ENCODE measurements around the gene TCEA3. TPM values are rescaled to one million over a fixed set of nuclear protein-coding genes. Genes with fewer than 3 reads are reported as not detected.

TCEA3 gene
- total RNA-seq, 3 donors from 2014 or later = 8.5 to 38.0 (median 31.2) TPM

- Histone ChIP-seq H3K27ac (no peak overlapping the region), H3K4me1 (no peaks in the 10 kb centered on the region), H3K9me3 (peaks cover 28 to 39% of the 10 kb centered on the region in 2 donors), H3K36me3 (peaks cover 18% of the 10 kb centered on the region), H3K4me3 (no peak overlapping the region), H3K27me3 (no peaks in the 10 kb centered on the region)
- TF ChIP-seq CTCF (IDR thresholded peaks at IDR 0.05) = no peak
- no peak for TF ChIP-seq POLR2AphosphoS5 (IDR thresholded peaks at IDR 0.05)
- TF ChIP-seq POLR2A (IDR thresholded peaks at IDR 0.05) = no peak
- intact Hi-C loops (cut with DNase I; ENCODE audit: low total_unique reads) = no loop called here
- DNase-seq (ENCODE audit: low spot score in 2 of 2) = no peak
Measured at GRCh38 chr1:23358310-23358875, 66.2 kb downstream of the TCEA3 start.

GRCh38 chr1:23357138-23357908 lies 67.2 kb downstream of the TCEA3 start:
- TF ChIP-seq POLR2AphosphoS5 (IDR thresholded peaks at IDR 0.05) (no peak), CTCF (IDR thresholded peaks at IDR 0.05) (no peak), POLR2A (IDR thresholded peaks at IDR 0.05) (no peak)
- Histone ChIP-seq H3K27ac (peak overlapping the region; percentile 36 to 40), H3K9me3 (peaks cover 18 to 28% of the 10 kb centered on the region in 2 donors), H3K36me3 (peaks cover 11% of the 10 kb centered on the region), H3K4me3 (no peak overlapping the region), H3K4me1 (no peaks in the 10 kb centered on the region), H3K27me3 (no peaks in the 10 kb centered on the region)
- intact Hi-C loops (cut with DNase I; ENCODE audit: low total_unique reads) = loop anchor here (2.0 kb wide), 1 partner anchor 287 kb away; no protein-coding TSS in a partner anchor
- no peak for DNase-seq (ENCODE audit: low spot score in 2 of 2)

GRCh38 chr1:23356471-23357137 lies 67.9 kb downstream of the TCEA3 start:
- peaks cover 6% of the 10 kb centered on the region for H3K36me3 ChIP-seq
- H3K4me3 ChIP-seq = no peak overlapping the region
- H3K27me3 ChIP-seq = no peaks in the 10 kb centered on the region
- no peak overlapping the region for H3K27ac ChIP-seq
- TF ChIP-seq POLR2A (IDR thresholded peaks at IDR 0.05) (no peak), CTCF (IDR thresholded peaks at IDR 0.05) (no peak)
- H3K4me1 ChIP-seq = no peaks in the 10 kb centered on the region
- DNase-seq (ENCODE audit: low spot score in 2 of 2) = no peak
- peaks cover 10 to 21% of the 10 kb centered on the region in 2 donors for H3K9me3 ChIP-seq
- intact Hi-C loops (cut with DNase I; ENCODE audit: low total_unique reads) = loop anchor here (2.0 kb wide), 1 partner anchor 288 kb away; no protein-coding TSS in a partner anchor

GRCh38 chr1:23354245-23354644 lies 70.3 kb downstream of the TCEA3 start:
- Histone ChIP-seq H3K27ac (no peak overlapping the region), H3K9me3 (no peaks in the 10 kb centered on the region), H3K4me1 (no peaks in the 10 kb centered on the region), H3K36me3 (no peaks in the 10 kb centered on the region), H3K27me3 (no peaks in the 10 kb centered on the region), H3K4me3 (no peak overlapping the region)
- no peak for DNase-seq (ENCODE audit: low spot score in 2 of 2)
- TF ChIP-seq CTCF (IDR thresholded peaks at IDR 0.05) = no peak
- no peak for TF ChIP-seq POLR2A (IDR thresholded peaks at IDR 0.05)
- TF ChIP-seq POLR2AphosphoS5 (IDR thresholded peaks at IDR 0.05) = no peak
- intact Hi-C loops (cut with DNase I; ENCODE audit: low total_unique reads) = no loop called here

Data from breast epithelium (tissue), 4 donors.